NT2/D1 (cell line): ENCODE data around the gene ZNF33A.

Experiments used
- YY1 ChIP-seq: IDR thresholded peaks from 2 replicates; pipeline ENCODE4 v1.6.1; 2011; ENCODE audit not compliant: insufficient read length, insufficient read depth
- ZNF274 ChIP-seq: IDR thresholded peaks from 2 replicates; pipeline ENCODE4 v1.6.1; 2011; ENCODE audit warnings: mild to moderate bottlenecking, low read depth, low read length

GRCh38 chr10:37992083-37992482 lies 18.4 kb upstream of the ZNF33A start:
- TF ChIP-seq YY1, result no peak
- TF ChIP-seq ZNF274, result no peak
